Fibroblast of lung (primary cell): ENCODE data around the gene LGALS14.

Source experiments
- CTCF ChIP-seq, 2 donors: IDR thresholded peaks in 1 of 2; conservative IDR thresholded peaks in 1 of 2; 1 replicate in 1 of 2; 2 replicates in 1 of 2; pipeline ENCODE4 v1.5.1; 2011 to 2012; ENCODE audit warnings: low read length in 2 of 2, control low read depth in 1 of 2, inconsistent platforms in 1 of 2, low read depth in 1 of 2, mild to moderate bottlenecking in 1 of 2
- EZH2 ChIP-seq: IDR thresholded peaks from 2 replicates; pipeline ENCODE4 v1.5.1; 2012; ENCODE audit warnings: low read length, control low read depth, mild to moderate bottlenecking; ENCODE audit errors: missing control alignments

GRCh38 chr19:39754971-39755370, 50.7 kb downstream of the LGALS14 start:
- TF ChIP-seq CTCF (conservative IDR thresholded peaks at IDR 0.05 in 1 of 2, IDR thresholded peaks at IDR 0.05 in 1 of 2; ENCODE audit: low read depth in 1 of 2, low read length in 2 of 2): no peak
- TF ChIP-seq EZH2: no peak
